Gastroesophageal sphincter (tissue), 4 donors: ENCODE results near the gene WBP1L. TPM values are rescaled to one million over a fixed set of nuclear protein-coding genes. Genes with fewer than 3 reads are reported as not detected.
"Not testable (repeated sequence)": the region's sequence is repeated elsewhere in the genome, so short reads cannot be mapped to it uniquely, and the experiment has no call there.

Experiments used
- ATAC-seq: fragments of 150-250 bp; one replicate; pipeline ENCODE4 v1.9.1; 2016; ENCODE audit warnings: mild to moderate bottlenecking, moderate library complexity
- H3K27ac ChIP-seq, 4 donors: fragments of 200-600 bp; sonication (generic) in 3 of 4; 1 replicate in 3 of 4; 2 replicates in 1 of 4; pipeline ENCODE4 v1.5.1; 2016 to 2019
- H3K27me3 ChIP-seq: fragments of 200-600 bp; sonication (generic); one replicate; pipeline ENCODE4 v1.5.1; 2019
- H3K36me3 ChIP-seq, 2 donors: fragments of 200-600 bp; sonication (generic); one replicate each; pipeline ENCODE4 v1.5.1; 2019; ENCODE audit warnings: control low read depth in 1 of 2
- H3K4me1 ChIP-seq, 3 donors: fragments of 200-600 bp; sonication (generic); 1 replicate in 2 of 3; 2 replicates in 1 of 3; pipeline ENCODE4 v1.5.1; 2016 to 2019; ENCODE audit warnings: control low read depth in 2 of 3
- H3K4me3 ChIP-seq, 2 donors: fragments of 200-600 bp; sonication (generic); one replicate each; pipeline ENCODE4 v1.5.1; 2019; ENCODE audit warnings: mild to moderate bottlenecking in 1 of 2, moderate library complexity in 1 of 2
- H3K9me3 ChIP-seq, 3 donors: fragments of 200-600 bp; sonication (generic); one replicate each; pipeline ENCODE4 v1.5.1; 2017 to 2019; ENCODE audit warnings: control low read depth in 2 of 3
- EP300 ChIP-seq: sonication (generic); formaldehyde crosslinking; IDR thresholded peaks from one replicate; pipeline ENCODE4 v1.6.1; 2017; ENCODE audit warnings: antibody characterized with exemption, mild to moderate bottlenecking
- POLR2A ChIP-seq, 2 donors: fragments of 450-650 bp; IDR thresholded peaks; one replicate each; pipeline ENCODE4 v1.6.1; 2017; ENCODE audit warnings: antibody characterized with exemption in 2 of 2, mild to moderate bottlenecking in 2 of 2, moderate library complexity in 1 of 2
- POLR2AphosphoS5 ChIP-seq: sonication (generic); formaldehyde crosslinking; IDR thresholded peaks from one replicate; pipeline ENCODE4 v1.6.1; 2017; ENCODE audit warnings: antibody characterized with exemption
- WGBS, 2 donors: methylation state at CpG; one replicate each; pipeline ENCODE4 v1.1.5; 2018; ENCODE audit warnings: low coverage in 1 of 2; 5-methylcytosine and 5-hydroxymethylcytosine counted together
- total RNA-seq, 4 donors: library from RNA; depleted of rRNA; stranded (reverse); fragments of >200 nt; gene quantifications; one replicate each; pipeline ENCODE4 v1.1.0, GENCODE V29; 2016
- TF ChIP-seq, protein P1 (sequence below), 4 experiments: fragments of 200-600 bp in 2 of 4; fragments of 450-650 bp in 2 of 4; sonication (generic) in 1 of 4; IDR thresholded peaks; one replicate each; pipeline ENCODE4 v1.5.1; 2017 to 2019; ENCODE audit warnings: antibody characterized with exemption in 4 of 4, mild to moderate bottlenecking in 2 of 4, moderate library complexity in 2 of 4

WBP1L gene
- total RNA-seq, 4 donors from 2014 or later, result 125 to 142 (median 132) TPM

DNA sequence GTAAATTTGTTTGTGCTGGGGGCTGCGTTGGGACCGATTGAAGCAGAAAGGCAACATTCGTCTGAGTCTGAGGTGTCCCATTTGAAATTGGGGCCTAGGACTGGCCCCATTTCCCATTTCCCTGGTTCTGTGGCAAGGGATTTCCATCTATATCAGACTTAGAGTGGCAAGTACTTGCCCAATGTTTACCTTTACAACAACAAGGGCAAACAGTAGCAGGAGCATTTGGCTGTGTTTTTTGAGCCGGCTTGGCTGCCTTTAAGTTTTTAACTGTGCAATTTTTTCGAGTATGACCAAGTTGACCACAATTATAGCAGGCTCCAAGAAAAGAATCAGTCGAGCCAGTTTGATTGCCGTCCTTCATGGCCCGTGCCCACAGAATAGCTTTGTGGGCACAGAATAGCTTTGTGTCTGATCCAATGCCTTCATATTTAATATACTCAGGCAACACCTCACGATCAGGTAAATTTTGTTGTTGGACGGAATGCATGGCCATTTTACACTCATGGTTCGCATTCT is 98.1 kb downstream of the WBP1L start:
- H3K27ac ChIP-seq, result no peak overlapping the region
- TF ChIP-seq, protein P1, sequence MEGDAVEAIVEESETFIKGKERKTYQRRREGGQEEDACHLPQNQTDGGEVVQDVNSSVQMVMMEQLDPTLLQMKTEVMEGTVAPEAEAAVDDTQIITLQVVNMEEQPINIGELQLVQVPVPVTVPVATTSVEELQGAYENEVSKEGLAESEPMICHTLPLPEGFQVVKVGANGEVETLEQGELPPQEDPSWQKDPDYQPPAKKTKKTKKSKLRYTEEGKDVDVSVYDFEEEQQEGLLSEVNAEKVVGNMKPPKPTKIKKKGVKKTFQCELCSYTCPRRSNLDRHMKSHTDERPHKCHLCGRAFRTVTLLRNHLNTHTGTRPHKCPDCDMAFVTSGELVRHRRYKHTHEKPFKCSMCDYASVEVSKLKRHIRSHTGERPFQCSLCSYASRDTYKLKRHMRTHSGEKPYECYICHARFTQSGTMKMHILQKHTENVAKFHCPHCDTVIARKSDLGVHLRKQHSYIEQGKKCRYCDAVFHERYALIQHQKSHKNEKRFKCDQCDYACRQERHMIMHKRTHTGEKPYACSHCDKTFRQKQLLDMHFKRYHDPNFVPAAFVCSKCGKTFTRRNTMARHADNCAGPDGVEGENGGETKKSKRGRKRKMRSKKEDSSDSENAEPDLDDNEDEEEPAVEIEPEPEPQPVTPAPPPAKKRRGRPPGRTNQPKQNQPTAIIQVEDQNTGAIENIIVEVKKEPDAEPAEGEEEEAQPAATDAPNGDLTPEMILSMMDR (IDR thresholded peaks at IDR 0.05), result no peak
- TF ChIP-seq POLR2AphosphoS5 (no peak), POLR2A (IDR thresholded peaks at IDR 0.05) (no peak), EP300 (no peak)
- H3K4me1 ChIP-seq, result no peaks in the 10 kb centered on the region
- peaks cover 11% of the 10 kb centered on the region for H3K27me3 ChIP-seq
- H3K4me3 ChIP-seq, result no peak overlapping the region
- ATAC-seq, result no peak
- 78 to 85% methylated on average over 9 to 11 of the region's 11 CpGs for WGBS, 2 donors
- no peaks in the 10 kb centered on the region for H3K36me3 ChIP-seq
- H3K9me3 ChIP-seq, result peaks cover 0 to 12% (median 0%) of the 10 kb centered on the region in 3 donors

- H3K4me3 ChIP-seq, ATAC-seq, H3K4me1 ChIP-seq, H3K9me3 ChIP-seq, H3K36me3 ChIP-seq, H3K27ac ChIP-seq: not testable (repeated sequence)
- 39 to 50% methylated on average over 8 of the region's 8 CpGs for WGBS, 2 donors
- peaks cover 11% of the 10 kb centered on the region for H3K27me3 ChIP-seq
Measured at GRCh38 chr10:102843139-102843538, 99.4 kb downstream of the WBP1L start.

DNA sequence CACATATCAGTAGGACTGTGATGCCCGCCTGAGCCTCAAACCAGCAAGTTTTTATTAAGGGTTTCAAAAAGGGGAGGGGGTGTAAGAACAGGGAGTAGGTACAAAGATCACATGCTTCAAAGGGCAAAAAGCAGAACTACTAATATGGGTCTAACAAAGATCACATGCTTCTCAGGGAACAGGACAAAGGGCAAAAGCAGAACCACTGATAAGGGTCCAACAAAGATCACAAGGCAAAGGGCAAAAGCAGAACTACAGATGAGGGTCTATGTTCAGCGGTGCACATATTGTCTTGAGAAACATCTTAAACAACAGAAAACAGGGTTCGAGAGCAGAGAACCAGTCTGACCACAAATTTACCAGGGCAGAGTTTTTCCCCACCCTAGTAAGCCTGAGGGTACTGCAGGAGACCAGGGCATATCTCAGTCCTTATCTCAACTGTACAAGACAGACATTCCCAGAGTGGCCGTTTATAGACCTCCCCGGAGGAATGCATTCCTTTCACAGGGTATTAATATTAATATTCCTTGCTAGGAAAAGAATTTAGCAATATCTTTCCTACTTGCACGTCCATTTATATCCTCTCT is 100.5 kb downstream of the WBP1L start:
- not testable (repeated sequence) for ATAC-seq, H3K27ac ChIP-seq, H3K4me1 ChIP-seq, H3K36me3 ChIP-seq, H3K9me3 ChIP-seq, H3K4me3 ChIP-seq
- peaks cover 11% of the 10 kb centered on the region for H3K27me3 ChIP-seq
- 82 to 96% methylated on average over 4 to 6 of the region's 6 CpGs for WGBS, 2 donors

GRCh38 chr10:102845352-102845902 is 101.7 kb downstream of the WBP1L start:
- ATAC-seq, result no peak
- Histone ChIP-seq H3K27ac (no peak overlapping the region), H3K4me3 (no peak overlapping the region), H3K27me3 (peaks cover 8% of the 10 kb centered on the region), H3K4me1 (no peaks in the 10 kb centered on the region), H3K36me3 (no peaks in the 10 kb centered on the region), H3K9me3 (no peaks in the 10 kb centered on the region)
- 88% methylated on average over 5 of the region's 9 CpGs; no CpG with 5 or more reads in 1 of the 2 donors for WGBS, 2 donors
- TF ChIP-seq POLR2AphosphoS5 (no peak), POLR2A (IDR thresholded peaks at IDR 0.05) (no peak), EP300 (no peak)
- TF ChIP-seq, protein P1 (IDR thresholded peaks at IDR 0.05), result no peak

DNA sequence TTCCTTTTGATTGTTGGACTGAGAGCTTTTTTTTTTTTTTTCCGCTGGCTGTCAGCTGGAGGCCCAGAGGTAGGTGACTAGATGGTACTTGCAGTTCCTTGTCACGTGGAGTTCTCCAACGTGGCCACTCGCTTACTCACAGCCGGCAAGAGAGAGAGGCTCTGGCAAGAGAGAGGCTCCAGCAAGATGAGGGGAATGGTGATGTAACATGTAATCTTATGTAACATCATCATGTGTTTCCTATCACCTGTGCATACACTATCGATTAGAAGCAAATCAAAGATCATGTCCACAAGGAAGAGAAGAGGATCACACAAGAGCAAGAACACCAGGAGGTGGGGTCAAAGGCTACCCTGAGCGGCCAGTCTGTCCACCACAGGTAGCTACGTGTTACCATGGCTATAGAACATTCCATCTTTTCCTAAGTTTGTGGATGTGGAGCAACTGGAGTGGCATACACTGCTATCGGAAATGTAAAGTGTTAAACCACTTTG is 106.3 kb downstream of the WBP1L start:
- Histone ChIP-seq H3K9me3 (no peaks in the 10 kb centered on the region), H3K27ac (no peak overlapping the region), H3K27me3 (no peaks in the 10 kb centered on the region), H3K4me3 (no peak overlapping the region), H3K4me1 (peaks cover 0 to 6% (median 2%) of the 10 kb centered on the region in 3 donors), H3K36me3 (no peaks in the 10 kb centered on the region)
- no peak for ATAC-seq
- 83 to 100% methylated on average over 1 to 4 of the region's 9 CpGs for WGBS, 2 donors
- no peak for TF ChIP-seq POLR2AphosphoS5
- TF ChIP-seq POLR2A (IDR thresholded peaks at IDR 0.05), result no peak
- TF ChIP-seq, protein P1 (IDR thresholded peaks at IDR 0.05), result no peak
- TF ChIP-seq EP300, result no peak

GRCh38 chr10:102853237-102853636 is 109.5 kb downstream of the WBP1L start:
- H3K4me1 ChIP-seq, result peaks cover 0 to 20% (median 4%) of the 10 kb centered on the region in 3 donors
- not testable (repeated sequence) for ATAC-seq, H3K27me3 ChIP-seq, H3K4me3 ChIP-seq, H3K36me3 ChIP-seq, H3K9me3 ChIP-seq, H3K27ac ChIP-seq
- 82% methylated on average over 3 of the region's 7 CpGs; no CpG with 5 or more reads in 1 of the 2 donors for WGBS, 2 donors

- not testable (repeated sequence) for H3K27ac ChIP-seq, H3K9me3 ChIP-seq, H3K27me3 ChIP-seq, ATAC-seq, H3K4me3 ChIP-seq
- H3K4me1 ChIP-seq, result peaks cover 0 to 20% (median 4%) of the 10 kb centered on the region in 3 donors
- WGBS, 2 donors, result 66% methylated on average over 11 of the region's 11 CpGs
- H3K36me3 ChIP-seq, result peaks cover 0 to 10% of the 10 kb centered on the region in 2 donors
Measured at GRCh38 chr10:102855731-102856436, 112.1 kb downstream of the WBP1L start.
